PC-3 (cell line): ENCODE results near the gene CORO2B.

Experiments
- EZH2 ChIP-seq: fragments of 300-600 bp; sonication (generic); IDR thresholded peaks from one replicate; pipeline ENCODE4 v1.6.1; 2017; ENCODE audit warnings: antibody characterized with exemption, mild to moderate bottlenecking, low read length; ENCODE audit not compliant: unreplicated experiment
- TF ChIP-seq, protein P1 (sequence below): fragments of 300-600 bp; sonication (generic); conservative IDR thresholded peaks from 2 replicates; pipeline ENCODE4 v1.5.1; 2017; ENCODE audit warnings: antibody characterized with exemption, low read depth, mild to moderate bottlenecking, low read length

DNA sequence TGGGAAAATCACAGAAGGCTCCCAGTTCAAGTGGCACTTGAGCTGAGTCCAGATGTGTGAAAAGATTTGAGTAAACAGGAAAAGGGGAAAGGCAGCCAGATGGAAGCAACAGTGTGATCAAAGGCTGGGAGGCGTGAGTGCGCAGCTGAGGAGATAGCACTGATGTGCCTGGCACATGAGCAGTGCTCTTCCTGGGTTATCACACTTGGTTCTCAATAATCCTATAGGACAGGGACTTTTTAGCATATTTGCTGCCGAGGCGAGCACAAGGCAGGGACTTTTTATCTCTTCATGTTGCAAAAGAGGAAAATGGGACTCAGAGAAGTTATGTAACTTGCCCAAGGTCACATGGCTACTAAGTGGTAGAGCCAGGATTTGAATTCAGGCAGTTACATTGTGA is 39.6 kb downstream of the CORO2B start:
- TF ChIP-seq, protein P1, sequence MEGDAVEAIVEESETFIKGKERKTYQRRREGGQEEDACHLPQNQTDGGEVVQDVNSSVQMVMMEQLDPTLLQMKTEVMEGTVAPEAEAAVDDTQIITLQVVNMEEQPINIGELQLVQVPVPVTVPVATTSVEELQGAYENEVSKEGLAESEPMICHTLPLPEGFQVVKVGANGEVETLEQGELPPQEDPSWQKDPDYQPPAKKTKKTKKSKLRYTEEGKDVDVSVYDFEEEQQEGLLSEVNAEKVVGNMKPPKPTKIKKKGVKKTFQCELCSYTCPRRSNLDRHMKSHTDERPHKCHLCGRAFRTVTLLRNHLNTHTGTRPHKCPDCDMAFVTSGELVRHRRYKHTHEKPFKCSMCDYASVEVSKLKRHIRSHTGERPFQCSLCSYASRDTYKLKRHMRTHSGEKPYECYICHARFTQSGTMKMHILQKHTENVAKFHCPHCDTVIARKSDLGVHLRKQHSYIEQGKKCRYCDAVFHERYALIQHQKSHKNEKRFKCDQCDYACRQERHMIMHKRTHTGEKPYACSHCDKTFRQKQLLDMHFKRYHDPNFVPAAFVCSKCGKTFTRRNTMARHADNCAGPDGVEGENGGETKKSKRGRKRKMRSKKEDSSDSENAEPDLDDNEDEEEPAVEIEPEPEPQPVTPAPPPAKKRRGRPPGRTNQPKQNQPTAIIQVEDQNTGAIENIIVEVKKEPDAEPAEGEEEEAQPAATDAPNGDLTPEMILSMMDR: no peak
- no peak for TF ChIP-seq EZH2
